Liver (tissue), 9 donors: ENCODE data around the gene SNRNP70. TPM values are rescaled to one million over a fixed set of nuclear protein-coding genes. Genes with fewer than 3 reads are reported as not detected.

Source experiments
- DNase-seq: peaks from one replicate; pipeline ENCODE4 v3.0.0-alpha.2; 2017; ENCODE audit warnings: low spot score
- H3K27ac ChIP-seq, 2 donors: one replicate each; pipeline ENCODE4 v1.7.0; 2013; ENCODE audit warnings: inconsistent platforms in 2 of 2, low read length in 2 of 2, control low read depth in 1 of 2, low read depth in 1 of 2, mild to moderate bottlenecking in 1 of 2
- H3K27me3 ChIP-seq, 4 donors: one replicate each; pipeline versions ENCODE4 v1.6.1 to v1.7.0; 2013; ENCODE audit warnings: low read length in 3 of 4, inconsistent platforms in 1 of 4, mild to moderate bottlenecking in 1 of 4, moderate library complexity in 1 of 4; ENCODE audit not compliant: control insufficient read depth in 4 of 4, insufficient read depth in 4 of 4
- H3K36me3 ChIP-seq, 4 donors: one replicate each; pipeline versions ENCODE4 v1.6.1 to v1.7.0; 2013; ENCODE audit warnings: low read length in 3 of 4, mild to moderate bottlenecking in 3 of 4, low read depth in 1 of 4, moderate library complexity in 1 of 4; ENCODE audit not compliant: control insufficient read depth in 4 of 4, insufficient read depth in 3 of 4
- H3K4me1 ChIP-seq, 4 donors: one replicate each; pipeline versions ENCODE4 v1.6.1 to v1.7.0; 2013; ENCODE audit warnings: low read length in 3 of 4, mild to moderate bottlenecking in 3 of 4, moderate library complexity in 1 of 4; ENCODE audit not compliant: control insufficient read depth in 4 of 4, insufficient read depth in 4 of 4
- H3K4me3 ChIP-seq, 3 donors: one replicate each; pipeline versions ENCODE4 v1.6.1 to v1.7.0; 2013; ENCODE audit warnings: low read length in 3 of 3, control low read depth in 1 of 3, low read depth in 1 of 3, mild to moderate bottlenecking in 1 of 3
- H3K9ac ChIP-seq, 2 donors: one replicate each; pipeline ENCODE4 v1.7.0; 2013; ENCODE audit warnings: low read length in 2 of 2, mild to moderate bottlenecking in 2 of 2, moderate library complexity in 2 of 2, control low read depth in 1 of 2, low read depth in 1 of 2
- H3K9me3 ChIP-seq, 4 donors: one replicate each; pipeline versions ENCODE4 v1.6.1 to v1.7.0; 2013; ENCODE audit warnings: low read length in 3 of 4; ENCODE audit not compliant: control insufficient read depth in 4 of 4
- EGR1 ChIP-seq, 2 donors: IDR thresholded peaks; 2 replicates each; pipeline ENCODE4 v1.6.1; 2016 to 2018; ENCODE audit warnings: antibody characterized with exemption in 2 of 2, low read depth in 2 of 2
- FOXA1 ChIP-seq: IDR thresholded peaks from 2 replicates; pipeline ENCODE4 v1.6.1; 2016; ENCODE audit warnings: antibody characterized with exemption
- FOXA2 ChIP-seq: IDR thresholded peaks from 2 replicates; pipeline ENCODE4 v1.6.1; 2016; ENCODE audit warnings: antibody characterized with exemption
- GABPA ChIP-seq, 2 donors: IDR thresholded peaks in 1 of 2; conservative IDR thresholded peaks in 1 of 2; 2 replicates each; pipeline ENCODE4 v1.6.1; 2016; ENCODE audit warnings: antibody characterized with exemption in 2 of 2, mild to moderate bottlenecking in 1 of 2, moderate library complexity in 1 of 2
- NR2F2 ChIP-seq: IDR thresholded peaks from 2 replicates; pipeline ENCODE4 v1.6.1; 2016; ENCODE audit warnings: antibody characterized with exemption
- RAD21 ChIP-seq, 2 donors: IDR thresholded peaks; 2 replicates each; pipeline ENCODE4 v1.6.1; 2016; ENCODE audit warnings: antibody characterized with exemption in 2 of 2, mild to moderate bottlenecking in 2 of 2
- RXRA ChIP-seq, 2 donors: IDR thresholded peaks; 2 replicates each; pipeline ENCODE4 v1.6.1; 2017 to 2018; ENCODE audit warnings: antibody characterized with exemption in 2 of 2, mild to moderate bottlenecking in 1 of 2
- SP1 ChIP-seq: IDR thresholded peaks from 2 replicates; pipeline ENCODE4 v1.6.1; 2018; ENCODE audit warnings: antibody characterized with exemption, mild to moderate bottlenecking
- TAF1 ChIP-seq: conservative IDR thresholded peaks from 2 replicates; pipeline ENCODE4 v1.6.1; 2016; ENCODE audit warnings: antibody characterized with exemption, mild to moderate bottlenecking
- YY1 ChIP-seq: IDR thresholded peaks from 2 replicates; pipeline ENCODE4 v1.6.1; 2016; ENCODE audit warnings: antibody characterized with exemption, mild to moderate bottlenecking
- WGBS: extraction: QIAGEN DNeasy Blood & Tissue Kit; methylation state at CpG from one replicate; pipeline ENCODE4 v1.1.7; 2013; 5-methylcytosine and 5-hydroxymethylcytosine counted together
- polyA plus RNA-seq, 2 donors: library from polyadenylated mRNA; stranded (reverse) in 1 of 2; unstranded in 1 of 2; fragments of 200-250 nt in 1 of 2; fragments of >200 nt in 1 of 2; fragmentation: Nextera tagmentation in 1 of 2; extraction: Ambion mirVana in 1 of 2; gene quantifications; one replicate each; pipeline versions ENCODE4 v1.2.1 to v1.2.3, GENCODE V29; 2013 to 2015
- total RNA-seq, 2 donors: library from RNA; depleted of rRNA; stranded (reverse); fragments of >200 nt; gene quantifications; one replicate each; pipeline ENCODE4 v1.2.3, GENCODE V29; 2014
- TF ChIP-seq, protein P1 (sequence below): IDR thresholded peaks from 2 replicates; pipeline ENCODE4 v1.6.1; 2016; ENCODE audit warnings: antibody characterized with exemption
- TF ChIP-seq, protein P2 (sequence below): IDR thresholded peaks from 2 replicates; pipeline ENCODE4 v1.6.1; 2016; ENCODE audit warnings: antibody characterized with exemption
- TF ChIP-seq, protein P3 (sequence below): IDR thresholded peaks from 2 replicates; pipeline ENCODE4 v1.6.1; 2016; ENCODE audit warnings: antibody characterized with exemption, mild to moderate bottlenecking
- donor health status: healthy.
- donor health status: healthy.
- donor health status: healthy.
- donor health status: healthy.
- donor health status: healthy.

SNRNP70 gene
- total and polyA plus RNA-seq, 4 donors = 34.2 to 166 (median 94.8) TPM

DNA sequence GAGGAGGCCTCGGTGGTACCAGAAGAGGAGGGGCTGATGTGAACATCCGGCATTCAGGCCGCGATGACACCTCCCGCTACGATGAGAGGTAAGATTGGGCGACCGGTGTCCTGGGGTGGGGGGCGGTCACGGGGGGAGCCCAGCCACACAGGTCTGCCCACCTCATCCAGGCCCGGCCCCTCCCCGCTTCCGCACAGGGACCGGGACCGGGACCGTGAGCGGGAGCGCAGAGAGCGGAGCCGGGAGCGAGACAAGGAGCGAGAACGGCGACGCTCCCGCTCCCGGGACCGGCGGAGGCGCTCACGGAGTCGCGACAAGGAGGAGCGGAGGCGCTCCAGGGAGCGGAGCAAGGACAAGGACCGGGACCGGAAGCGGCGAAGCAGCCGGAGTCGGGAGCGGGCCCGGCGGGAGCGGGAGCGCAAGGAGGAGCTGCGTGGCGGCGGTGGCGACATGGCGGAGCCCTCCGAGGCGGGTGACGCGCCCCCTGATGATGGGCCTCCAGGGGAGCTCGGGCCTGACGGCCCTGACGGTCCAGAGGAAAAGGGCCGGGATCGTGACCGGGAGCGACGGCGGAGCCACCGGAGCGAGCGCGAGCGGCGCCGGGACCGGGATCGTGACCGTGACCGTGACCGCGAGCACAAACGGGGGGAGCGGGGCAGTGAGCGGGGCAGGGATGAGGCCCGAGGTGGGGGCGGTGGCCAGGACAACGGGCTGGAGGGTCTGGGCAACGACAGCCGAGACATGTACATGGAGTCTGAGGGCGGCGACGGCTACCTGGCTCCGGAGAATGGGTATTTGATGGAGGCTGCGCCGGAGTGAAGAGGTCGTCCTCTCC lies 22.6 kb downstream of the SNRNP70 start (continued):
- TF ChIP-seq, protein P1, sequence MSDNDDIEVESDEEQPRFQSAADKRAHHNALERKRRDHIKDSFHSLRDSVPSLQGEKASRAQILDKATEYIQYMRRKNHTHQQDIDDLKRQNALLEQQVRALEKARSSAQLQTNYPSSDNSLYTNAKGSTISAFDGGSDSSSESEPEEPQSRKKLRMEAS = no peak
- TF ChIP-seq FOXA1 = no peak

DNA sequence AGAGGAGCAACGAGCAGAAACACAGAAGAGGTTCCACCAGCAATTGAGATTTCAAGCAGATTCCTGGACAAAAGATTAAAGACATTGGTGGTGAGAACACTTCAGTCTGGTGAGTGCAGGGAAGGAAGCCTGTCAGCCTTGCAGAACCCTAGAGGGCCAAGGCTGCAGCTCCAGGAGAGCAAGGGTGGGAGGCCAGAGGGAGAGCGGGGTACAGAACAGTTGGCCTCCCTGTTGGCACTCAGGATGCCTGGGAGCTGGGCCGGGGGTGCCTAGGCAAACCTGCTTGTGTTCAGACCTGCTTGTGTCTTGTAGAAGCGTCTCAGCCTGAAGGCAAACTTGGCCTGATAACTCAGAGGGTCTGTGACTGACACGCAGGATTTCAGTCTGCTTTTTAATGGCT lies 23.8 kb downstream of the SNRNP70 start:
- no peak overlapping the region for H3K9ac ChIP-seq
- 90% methylated on average over 5 of the region's 5 CpGs for WGBS
- no peaks in the 10 kb centered on the region for H3K27me3 ChIP-seq
- H3K9me3 ChIP-seq = no peaks in the 10 kb centered on the region
- DNase-seq = no peak
- H3K27ac ChIP-seq = no peak overlapping the region
- H3K4me1 ChIP-seq = peaks cover 0 to 5% (median 4%) of the 10 kb centered on the region in 4 donors
- TF ChIP-seq FOXA2 = no peak
- TF ChIP-seq YY1 = no peak
- TF ChIP-seq SP1 = no peak
- no peak for TF ChIP-seq FOXA1
- no peak for TF ChIP-seq GABPA (IDR thresholded peaks at IDR 0.05 in 1 of 2, conservative IDR thresholded peaks at IDR 0.05 in 1 of 2)
- no peak for TF ChIP-seq RXRA (IDR thresholded peaks at IDR 0.05)
- no peak for TF ChIP-seq NR2F2
- no peak for TF ChIP-seq RAD21 (IDR thresholded peaks at IDR 0.05)
- TF ChIP-seq, protein P1 = no peak
- TF ChIP-seq, protein P2, sequence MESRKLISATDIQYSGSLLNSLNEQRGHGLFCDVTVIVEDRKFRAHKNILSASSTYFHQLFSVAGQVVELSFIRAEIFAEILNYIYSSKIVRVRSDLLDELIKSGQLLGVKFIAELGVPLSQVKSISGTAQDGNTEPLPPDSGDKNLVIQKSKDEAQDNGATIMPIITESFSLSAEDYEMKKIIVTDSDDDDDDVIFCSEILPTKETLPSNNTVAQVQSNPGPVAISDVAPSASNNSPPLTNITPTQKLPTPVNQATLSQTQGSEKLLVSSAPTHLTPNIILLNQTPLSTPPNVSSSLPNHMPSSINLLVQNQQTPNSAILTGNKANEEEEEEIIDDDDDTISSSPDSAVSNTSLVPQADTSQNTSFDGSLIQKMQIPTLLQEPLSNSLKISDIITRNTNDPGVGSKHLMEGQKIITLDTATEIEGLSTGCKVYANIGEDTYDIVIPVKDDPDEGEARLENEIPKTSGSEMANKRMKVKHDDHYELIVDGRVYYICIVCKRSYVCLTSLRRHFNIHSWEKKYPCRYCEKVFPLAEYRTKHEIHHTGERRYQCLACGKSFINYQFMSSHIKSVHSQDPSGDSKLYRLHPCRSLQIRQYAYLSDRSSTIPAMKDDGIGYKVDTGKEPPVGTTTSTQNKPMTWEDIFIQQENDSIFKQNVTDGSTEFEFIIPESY = no peak
- TF ChIP-seq EGR1 (IDR thresholded peaks at IDR 0.05; ENCODE audit: low read depth in 2 of 2) = no peak
- no peak for TF ChIP-seq TAF1
- TF ChIP-seq, protein P3, sequence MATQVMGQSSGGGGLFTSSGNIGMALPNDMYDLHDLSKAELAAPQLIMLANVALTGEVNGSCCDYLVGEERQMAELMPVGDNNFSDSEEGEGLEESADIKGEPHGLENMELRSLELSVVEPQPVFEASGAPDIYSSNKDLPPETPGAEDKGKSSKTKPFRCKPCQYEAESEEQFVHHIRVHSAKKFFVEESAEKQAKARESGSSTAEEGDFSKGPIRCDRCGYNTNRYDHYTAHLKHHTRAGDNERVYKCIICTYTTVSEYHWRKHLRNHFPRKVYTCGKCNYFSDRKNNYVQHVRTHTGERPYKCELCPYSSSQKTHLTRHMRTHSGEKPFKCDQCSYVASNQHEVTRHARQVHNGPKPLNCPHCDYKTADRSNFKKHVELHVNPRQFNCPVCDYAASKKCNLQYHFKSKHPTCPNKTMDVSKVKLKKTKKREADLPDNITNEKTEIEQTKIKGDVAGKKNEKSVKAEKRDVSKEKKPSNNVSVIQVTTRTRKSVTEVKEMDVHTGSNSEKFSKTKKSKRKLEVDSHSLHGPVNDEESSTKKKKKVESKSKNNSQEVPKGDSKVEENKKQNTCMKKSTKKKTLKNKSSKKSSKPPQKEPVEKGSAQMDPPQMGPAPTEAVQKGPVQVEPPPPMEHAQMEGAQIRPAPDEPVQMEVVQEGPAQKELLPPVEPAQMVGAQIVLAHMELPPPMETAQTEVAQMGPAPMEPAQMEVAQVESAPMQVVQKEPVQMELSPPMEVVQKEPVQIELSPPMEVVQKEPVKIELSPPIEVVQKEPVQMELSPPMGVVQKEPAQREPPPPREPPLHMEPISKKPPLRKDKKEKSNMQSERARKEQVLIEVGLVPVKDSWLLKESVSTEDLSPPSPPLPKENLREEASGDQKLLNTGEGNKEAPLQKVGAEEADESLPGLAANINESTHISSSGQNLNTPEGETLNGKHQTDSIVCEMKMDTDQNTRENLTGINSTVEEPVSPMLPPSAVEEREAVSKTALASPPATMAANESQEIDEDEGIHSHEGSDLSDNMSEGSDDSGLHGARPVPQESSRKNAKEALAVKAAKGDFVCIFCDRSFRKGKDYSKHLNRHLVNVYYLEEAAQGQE = no peak
- no peak overlapping the region for H3K4me3 ChIP-seq
- H3K36me3 ChIP-seq = peaks cover 5 to 48% (median 19%) of the 10 kb centered on the region in 4 donors
